Fibroblast of pulmonary artery (primary cell): ENCODE data around the gene ADRA1B.

Experiments
- DNase-seq: peaks from one replicate; pipeline ENCODE4 v3.0.0-alpha.2; 2010; ENCODE audit warnings: low read depth
- H3K4me3 ChIP-seq: replicated peaks from 2 replicates; pipeline ENCODE4 v1.5.1; 2011; ENCODE audit warnings: low read depth, mild to moderate bottlenecking, control low read depth, low read length, moderate library complexity
- CTCF ChIP-seq: IDR thresholded peaks from 2 replicates; pipeline ENCODE4 v1.5.1; 2011; ENCODE audit warnings: mild to moderate bottlenecking, control low read depth, low read length, inconsistent platforms; ENCODE audit errors: missing control alignments

ADRA1B gene

GRCh38 chr5:159881967-159882366 is 34.3 kb upstream of the ADRA1B start:
- no peak for TF ChIP-seq CTCF
- H3K4me3 ChIP-seq = no peak overlapping the region
- no peak for DNase-seq

GRCh38 chr5:159883522-159883950 is 32.7 kb upstream of the ADRA1B start:
- no peak for TF ChIP-seq CTCF
- peak; percentile 74 for DNase-seq
- H3K4me3 ChIP-seq = no peak overlapping the region

GRCh38 chr5:159884917-159885620 is 31.2 kb upstream of the ADRA1B start:
- DNase-seq = no peak
- H3K4me3 ChIP-seq = no peak overlapping the region
- TF ChIP-seq CTCF = no peak

GRCh38 chr5:159886296-159886695 is 30.0 kb upstream of the ADRA1B start:
- no peak for DNase-seq
- H3K4me3 ChIP-seq = no peak overlapping the region
- TF ChIP-seq CTCF = no peak

GRCh38 chr5:159887050-159887449 is 29.2 kb upstream of the ADRA1B start:
- DNase-seq = no peak
- no peak overlapping the region for H3K4me3 ChIP-seq
- TF ChIP-seq CTCF = no peak

GRCh38 chr5:159888860-159889259 is 27.4 kb upstream of the ADRA1B start:
- DNase-seq = no peak
- no peak overlapping the region for H3K4me3 ChIP-seq
- no peak for TF ChIP-seq CTCF

GRCh38 chr5:159890141-159890540 is 26.1 kb upstream of the ADRA1B start:
- no peak for DNase-seq
- H3K4me3 ChIP-seq = no peak overlapping the region
- no peak for TF ChIP-seq CTCF
